Peyer's patch (tissue), 4 donors: Measurements from ENCODE around the gene NEURL1B. TPM values are rescaled to one million over a fixed set of nuclear protein-coding genes. Genes with fewer than 3 reads are reported as not detected.
A peak's percentile ranks its signal among the peaks of the same experiment; 100 is the strongest.

ENCODE experiments used
- DNase-seq, 3 donors: peaks; one replicate each; pipeline ENCODE4 v3.0.0-alpha.2; 2017 to 2019
- H3K27ac ChIP-seq, 4 donors: fragments of 200-600 bp; sonication (generic); one replicate each; pipeline ENCODE4 v1.5.1; 2016 to 2019
- H3K27me3 ChIP-seq, 2 donors: fragments of 200-600 bp; sonication (generic); one replicate each; pipeline ENCODE4 v1.5.1; 2019
- H3K36me3 ChIP-seq, 3 donors: fragments of 200-600 bp; sonication (generic); one replicate each; pipeline ENCODE4 v1.5.1; 2016 to 2019
- H3K4me1 ChIP-seq, 4 donors: fragments of 200-600 bp; sonication (generic); one replicate each; pipeline ENCODE4 v1.5.1; 2016 to 2019
- H3K4me3 ChIP-seq, 4 donors: fragments of 200-600 bp; sonication (generic); 1 replicate in 3 of 4; 2 replicates in 1 of 4; pipeline ENCODE4 v1.5.1; 2016 to 2019; ENCODE audit warnings: mild to moderate bottlenecking in 1 of 4
- H3K9me3 ChIP-seq, 4 donors: fragments of 200-600 bp; sonication (generic); one replicate each; pipeline ENCODE4 v1.5.1; 2016 to 2019; ENCODE audit warnings: mild to moderate bottlenecking in 1 of 4
- CTCF ChIP-seq, 6 experiments: fragments of 450-650 bp in 4 of 6; fragments of 200-600 bp in 2 of 6; sonication (generic) in 1 of 6; IDR thresholded peaks; one replicate each; pipeline ENCODE4 v1.5.1; 2017 to 2019; ENCODE audit warnings: antibody characterized with exemption in 6 of 6, mild to moderate bottlenecking in 3 of 6, moderate library complexity in 1 of 6
- POLR2A ChIP-seq, 2 donors: fragments of 450-650 bp; IDR thresholded peaks; one replicate each; pipeline ENCODE4 v1.5.1; 2017; ENCODE audit warnings: antibody characterized with exemption in 2 of 2, mild to moderate bottlenecking in 2 of 2, moderate library complexity in 2 of 2
- total RNA-seq, 4 donors: library from RNA; depleted of rRNA; stranded (reverse); fragments of >200 nt; gene quantifications; one replicate each; pipeline ENCODE4 v1.1.0, GENCODE V29; 2016

The NEURL1B gene
- total RNA-seq, 4 donors from 2014 or later = 38.8 to 97.2 (median 81.0) TPM

- Histone ChIP-seq H3K36me3 (no peaks in the 10 kb centered on the region), H3K27ac (no peak overlapping the region), H3K4me3 (no peak overlapping the region), H3K9me3 (no peaks in the 10 kb centered on the region), H3K27me3 (no peaks in the 10 kb centered on the region), H3K4me1 (peaks cover 0 to 7% (median 0%) of the 10 kb centered on the region in 4 donors)
- TF ChIP-seq POLR2A (IDR thresholded peaks at IDR 0.05) = no peak
- no peak for TF ChIP-seq CTCF (IDR thresholded peaks at IDR 0.05)
- DNase-seq = no peak
Observed at GRCh38 chr5:172620506-172620905, 20.6 kb upstream of the NEURL1B start.

- Histone ChIP-seq H3K36me3 (no peaks in the 10 kb centered on the region), H3K4me1 (peaks cover 0 to 7% (median 0%) of the 10 kb centered on the region in 4 donors), H3K27ac (peak overlapping the region in 3 of 4 donors; percentile 63 to 92 (median 85)), H3K9me3 (no peaks in the 10 kb centered on the region), H3K27me3 (no peaks in the 10 kb centered on the region), H3K4me3 (peak overlapping the region in 2 of 4 donors; percentile 39 to 47)
- DNase-seq = peak in 2 of 3 donors; percentile 88 to 90
- TF ChIP-seq POLR2A (IDR thresholded peaks at IDR 0.05) = peak; percentile 27 to 35
- peak in 3 of 6 experiments; percentile 43 to 58 (median 54) for TF ChIP-seq CTCF (IDR thresholded peaks at IDR 0.05)
Observed at GRCh38 chr5:172622091-172623046, 18.7 kb upstream of the NEURL1B start.

GRCh38 chr5:172623313-172623980 lies 17.6 kb upstream of the NEURL1B start:
- Histone ChIP-seq H3K27ac (peak overlapping the region in 3 of 4 donors; percentile 45 to 92 (median 85)), H3K36me3 (no peaks in the 10 kb centered on the region)
- no peak for DNase-seq

GRCh38 chr5:172624083-172624995 lies 16.7 kb upstream of the NEURL1B start:
- Histone ChIP-seq H3K36me3 (no peaks in the 10 kb centered on the region), H3K27ac (peak overlapping the region in 1 of 4 donors; percentile 25), H3K4me1 (peaks cover 0 to 7% (median 0%) of the 10 kb centered on the region in 4 donors), H3K4me3 (no peak overlapping the region), H3K27me3 (no peaks in the 10 kb centered on the region), H3K9me3 (no peaks in the 10 kb centered on the region)
- no peak for TF ChIP-seq POLR2A (IDR thresholded peaks at IDR 0.05)
- TF ChIP-seq CTCF (IDR thresholded peaks at IDR 0.05) = no peak
- no peak for DNase-seq

More at GRCh38 chr5:172623313-172623980, 17.6 kb upstream of the NEURL1B start:
- no peaks in the 10 kb centered on the region for H3K27me3 ChIP-seq
- TF ChIP-seq CTCF (IDR thresholded peaks at IDR 0.05) (no peak), POLR2A (IDR thresholded peaks at IDR 0.05) (peak in 1 of 2 donors; percentile 12)
- no peak overlapping the region for H3K4me3 ChIP-seq
- H3K4me1 ChIP-seq = peaks cover 0 to 7% (median 0%) of the 10 kb centered on the region in 4 donors
- no peaks in the 10 kb centered on the region for H3K9me3 ChIP-seq
